Small intestine (tissue), 4 donors: ENCODE data around the gene TDRD7. TPM values are rescaled to one million over a fixed set of nuclear protein-coding genes. Genes with fewer than 3 reads are reported as not detected.

Experiments
- polyA plus RNA-seq, 4 donors: library from polyadenylated mRNA; stranded (reverse) in 3 of 4; unstranded in 1 of 4; fragments of 200-250 nt in 3 of 4; fragments of 120-200 nt in 1 of 4; gene quantifications; one replicate each; pipeline versions ENCODE4 v1.2.1 to v1.2.3, GENCODE V29; 2013
- donor health status: healthy with polysubstance abuse.
- donor health status: Bipolar disorder and iron deficiency.
- donor health status: healthy.

The TDRD7 gene
- polyA plus RNA-seq, 4 donors: 15.2 to 24.9 (median 20.3) TPM

Other genes starting within 250 kb of the TDRD7 start
- gene CCDC180, start 104.4 kb upstream of the TDRD7 start, polyA plus RNA-seq: 1 to 10 TPM in 2 of 4 donors, not detected in 2; 1.5 to 7.7 TPM
- 1 to 10 TPM; 1.1 to 9.9 (median 1.6) TPM for gene TMOD1, start 89.6 kb downstream of the TDRD7 start, polyA plus RNA-seq
- 10 to 100 TPM in 1 of 4 donors, 1 to 10 TPM in 3; 7.2 to 17.4 (median 7.8) TPM for gene TSTD2, start 221.3 kb downstream of the TDRD7 start, polyA plus RNA-seq
- 10 to 100 TPM in 2 of 4 donors, 1 to 10 TPM in 2; 5.9 to 29.7 (median 11.0) TPM for gene NCBP1, start 221.7 kb downstream of the TDRD7 start, polyA plus RNA-seq